ENCODE data around the gene PADI6. TPM values are rescaled to one million over a fixed set of nuclear protein-coding genes. Genes with fewer than 3 reads are reported as not detected.

PADI6 gene
- total RNA-seq, 1 donor from 2014 or later = not detected

DNA sequence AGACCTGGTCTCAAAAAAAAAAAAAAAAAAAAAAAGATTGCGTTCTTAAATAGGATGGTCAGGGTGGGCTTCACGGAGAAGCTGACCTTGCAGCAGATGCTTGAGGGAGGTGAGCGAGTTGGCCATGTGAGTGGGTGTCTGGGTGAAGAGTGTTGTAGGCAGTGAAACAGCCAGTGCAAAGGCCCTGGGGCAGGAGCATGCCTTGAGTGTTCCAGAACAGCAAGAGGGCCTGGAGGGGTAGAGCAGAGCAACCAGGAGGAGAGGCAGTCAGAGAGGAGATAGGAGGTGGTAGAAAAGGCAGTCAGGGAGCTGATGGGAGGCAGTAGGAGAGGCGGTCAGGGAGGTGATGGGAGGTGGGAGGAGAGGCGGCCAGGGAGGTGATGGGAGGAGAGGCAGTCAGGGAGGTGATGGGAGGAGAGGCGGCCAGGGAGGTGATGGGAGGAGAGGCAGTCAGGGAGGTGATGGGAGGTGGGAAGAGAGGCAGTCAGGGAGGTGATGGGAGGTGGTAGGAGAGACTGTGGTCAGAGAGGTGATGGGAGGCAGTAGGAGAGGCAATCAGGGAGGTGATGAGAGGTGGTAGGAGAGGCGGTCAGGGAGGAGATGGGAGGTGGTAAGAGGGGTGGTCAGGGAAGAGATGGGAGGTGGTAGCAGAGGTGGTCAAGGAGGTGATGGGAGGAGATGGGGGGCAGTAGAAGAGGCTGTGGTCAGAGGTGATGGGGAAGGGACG, 20.2 kb upstream of the PADI6 start:
- Mint-ChIP-seq H3K9me3 (no peaks in the 10 kb centered on the region), H3K27me3 (ENCODE audit: low read depth) (peaks cover 13% of the 10 kb centered on the region), H3K4me1 (no peaks in the 10 kb centered on the region), H3K4me3 (no peak overlapping the region), H3K36me3 (ENCODE audit: low read depth) (no peaks in the 10 kb centered on the region), H3K27ac (ENCODE audit: unreplicated experiment) (no peak overlapping the region)
- TF ChIP-seq, protein P1, sequence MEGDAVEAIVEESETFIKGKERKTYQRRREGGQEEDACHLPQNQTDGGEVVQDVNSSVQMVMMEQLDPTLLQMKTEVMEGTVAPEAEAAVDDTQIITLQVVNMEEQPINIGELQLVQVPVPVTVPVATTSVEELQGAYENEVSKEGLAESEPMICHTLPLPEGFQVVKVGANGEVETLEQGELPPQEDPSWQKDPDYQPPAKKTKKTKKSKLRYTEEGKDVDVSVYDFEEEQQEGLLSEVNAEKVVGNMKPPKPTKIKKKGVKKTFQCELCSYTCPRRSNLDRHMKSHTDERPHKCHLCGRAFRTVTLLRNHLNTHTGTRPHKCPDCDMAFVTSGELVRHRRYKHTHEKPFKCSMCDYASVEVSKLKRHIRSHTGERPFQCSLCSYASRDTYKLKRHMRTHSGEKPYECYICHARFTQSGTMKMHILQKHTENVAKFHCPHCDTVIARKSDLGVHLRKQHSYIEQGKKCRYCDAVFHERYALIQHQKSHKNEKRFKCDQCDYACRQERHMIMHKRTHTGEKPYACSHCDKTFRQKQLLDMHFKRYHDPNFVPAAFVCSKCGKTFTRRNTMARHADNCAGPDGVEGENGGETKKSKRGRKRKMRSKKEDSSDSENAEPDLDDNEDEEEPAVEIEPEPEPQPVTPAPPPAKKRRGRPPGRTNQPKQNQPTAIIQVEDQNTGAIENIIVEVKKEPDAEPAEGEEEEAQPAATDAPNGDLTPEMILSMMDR (conservative IDR thresholded peaks at IDR 0.05) = no peak
- DNase-seq (ENCODE audit: low read depth, low spot score) = no peak

DNA sequence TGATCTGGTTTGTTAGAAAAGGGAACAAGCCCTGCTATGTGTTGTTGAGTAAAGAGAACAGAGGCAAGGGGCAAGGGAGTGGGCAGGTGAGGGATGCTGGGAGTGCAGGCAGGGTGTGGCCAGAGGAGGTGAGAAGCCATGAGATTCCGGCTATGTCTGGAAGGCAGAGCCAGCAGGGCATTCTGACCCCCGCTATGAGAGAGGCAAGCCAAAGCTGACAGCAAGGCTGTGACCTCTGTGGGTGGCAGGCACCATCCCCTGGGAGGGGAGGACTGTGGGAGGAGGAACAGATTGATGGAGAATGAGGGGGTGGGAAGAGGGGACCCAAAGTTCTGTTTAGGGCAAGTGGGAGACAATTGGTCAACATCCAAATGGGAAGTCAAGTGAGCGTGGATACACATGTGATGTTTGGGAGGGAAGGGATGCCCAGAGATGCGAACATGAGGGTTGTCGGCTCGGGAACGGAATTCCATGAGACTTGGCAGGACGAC, 19.5 kb upstream of the PADI6 start:
- no peak for DNase-seq (ENCODE audit: low read depth, low spot score)
- Mint-ChIP-seq H3K27me3 (ENCODE audit: low read depth) (peaks cover 13% of the 10 kb centered on the region), H3K27ac (ENCODE audit: unreplicated experiment) (no peak overlapping the region), H3K36me3 (ENCODE audit: low read depth) (no peaks in the 10 kb centered on the region), H3K9me3 (no peaks in the 10 kb centered on the region), H3K4me3 (no peak overlapping the region), H3K4me1 (no peaks in the 10 kb centered on the region)
- TF ChIP-seq, protein P1 (conservative IDR thresholded peaks at IDR 0.05) = no peak

DNA sequence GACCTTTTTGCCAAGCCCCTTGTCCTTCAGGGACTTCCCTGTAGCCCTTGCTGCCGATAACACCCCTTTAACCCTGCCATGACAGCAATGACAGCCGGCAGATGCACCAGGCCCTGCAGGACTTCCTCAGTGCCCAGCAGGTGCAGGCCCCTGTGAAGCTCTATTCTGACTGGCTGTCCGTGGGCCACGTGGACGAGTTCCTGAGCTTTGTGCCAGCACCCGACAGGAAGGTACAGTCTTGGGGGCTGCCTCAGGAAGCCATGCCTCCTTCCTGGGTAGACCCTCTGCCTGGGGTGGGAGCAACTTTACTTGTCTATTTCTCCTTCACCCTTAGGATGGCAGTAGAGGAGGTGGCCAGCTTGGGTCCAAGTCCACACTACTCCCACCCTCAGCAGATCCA, 16.1 kb upstream of the PADI6 start:
- no peak overlapping the region for H3K27ac Mint-ChIP-seq (ENCODE audit: unreplicated experiment)
- peaks cover 13% of the 10 kb centered on the region for H3K27me3 Mint-ChIP-seq (ENCODE audit: low read depth)
- no peaks in the 10 kb centered on the region for H3K9me3 Mint-ChIP-seq
- no peak for DNase-seq (ENCODE audit: low read depth, low spot score)
- H3K4me1 Mint-ChIP-seq = no peaks in the 10 kb centered on the region
- H3K36me3 Mint-ChIP-seq (ENCODE audit: low read depth) = no peaks in the 10 kb centered on the region
- no peak overlapping the region for H3K4me3 Mint-ChIP-seq
- TF ChIP-seq, protein P1 (conservative IDR thresholded peaks at IDR 0.05) = no peak

- no peak overlapping the region for H3K27ac Mint-ChIP-seq (ENCODE audit: unreplicated experiment)
- TF ChIP-seq, protein P1 (conservative IDR thresholded peaks at IDR 0.05) = no peak
- no peak for DNase-seq (ENCODE audit: low read depth, low spot score)
- H3K27me3 Mint-ChIP-seq (ENCODE audit: low read depth) = peaks cover 11% of the 10 kb centered on the region
- no peaks in the 10 kb centered on the region for H3K9me3 Mint-ChIP-seq
- H3K36me3 Mint-ChIP-seq (ENCODE audit: low read depth) = no peaks in the 10 kb centered on the region
- no peaks in the 10 kb centered on the region for H3K4me1 Mint-ChIP-seq
- no peak overlapping the region for H3K4me3 Mint-ChIP-seq
Measured at GRCh38 chr1:17356387-17357026, 15.5 kb upstream of the PADI6 start.

DNA sequence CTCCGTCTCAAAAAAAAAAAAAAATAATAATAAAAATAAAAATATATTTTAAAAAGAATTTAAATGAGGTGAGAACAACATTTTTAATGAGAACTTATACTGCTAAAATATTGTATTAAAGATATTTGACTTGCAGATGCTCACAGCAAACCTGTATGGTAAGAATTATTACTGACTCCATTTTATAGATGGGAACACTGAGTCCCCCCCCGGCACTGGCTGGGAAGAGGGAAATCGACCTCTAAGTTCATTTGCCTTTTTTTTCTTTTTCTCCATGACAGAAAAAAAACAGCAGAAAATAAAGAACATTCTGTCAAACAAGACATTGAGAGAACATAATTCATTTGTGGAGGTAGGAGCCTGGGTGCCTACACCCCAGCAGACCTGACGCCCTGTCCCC, 13.4 kb upstream of the PADI6 start:
- DNase-seq (ENCODE audit: low read depth, low spot score) = no peak

More for the DNA sequence above, 13.4 kb upstream of the PADI6 start:
- H3K4me3 Mint-ChIP-seq = no peak overlapping the region
- no peaks in the 10 kb centered on the region for H3K27me3 Mint-ChIP-seq (ENCODE audit: low read depth)
- H3K36me3 Mint-ChIP-seq (ENCODE audit: low read depth) = no peaks in the 10 kb centered on the region
- no peaks in the 10 kb centered on the region for H3K9me3 Mint-ChIP-seq
- TF ChIP-seq, protein P1 (conservative IDR thresholded peaks at IDR 0.05) = no peak
- no peaks in the 10 kb centered on the region for H3K4me1 Mint-ChIP-seq
- H3K27ac Mint-ChIP-seq (ENCODE audit: unreplicated experiment) = no peak overlapping the region
